Mesenchymal stem cell (in vitro differentiated cells and primary cell): ENCODE data around the gene MEGF11.

Experiments
- DNase-seq: peaks from one replicate; pipeline ENCODE4 v3.0.0-alpha.2; 2013
- H2AFZ ChIP-seq: one replicate; pipeline ENCODE4 v1.6.1; 2013; ENCODE audit warnings: low read depth, mild to moderate bottlenecking, control low read depth, inconsistent platforms, low read length, moderate library complexity
- H2AK5ac ChIP-seq: 2 replicates; pipeline ENCODE4 v1.6.1; 2013; ENCODE audit warnings: low read length, moderate library complexity, mild to moderate bottlenecking, inconsistent platforms; ENCODE audit not compliant: severe bottlenecking
- H2BK120ac ChIP-seq: one replicate; pipeline ENCODE4 v1.6.1; 2013; ENCODE audit warnings: low read depth, mild to moderate bottlenecking, inconsistent platforms, low read length, moderate library complexity
- H2BK12ac ChIP-seq, 2 experiments: one replicate each; pipeline ENCODE4 v1.6.1; 2013; ENCODE audit warnings: inconsistent platforms in 2 of 2, low read length in 2 of 2, mild to moderate bottlenecking in 2 of 2, moderate library complexity in 2 of 2, control low read depth in 1 of 2
- H2BK15ac ChIP-seq: one replicate; pipeline ENCODE4 v1.6.1; 2013; ENCODE audit warnings: mild to moderate bottlenecking, low read depth, inconsistent platforms; ENCODE audit not compliant: poor library complexity, severe bottlenecking
- H2BK5ac ChIP-seq: 2 replicates; pipeline ENCODE4 v1.6.1; 2013; ENCODE audit warnings: low read depth, mild to moderate bottlenecking, low read length, control low read depth, inconsistent platforms; ENCODE audit not compliant: poor library complexity, severe bottlenecking
- H3K14ac ChIP-seq, 2 experiments: one replicate each; pipeline ENCODE4 v1.6.1; 2013; ENCODE audit warnings: inconsistent platforms in 2 of 2, low read length in 2 of 2, control low read depth in 1 of 2, mild to moderate bottlenecking in 1 of 2, moderate library complexity in 1 of 2
- H3K18ac ChIP-seq, 2 experiments: one replicate each; pipeline ENCODE4 v1.6.1; 2013; ENCODE audit warnings: inconsistent platforms in 2 of 2, low read length in 2 of 2, control low read depth in 1 of 2, low read depth in 1 of 2, mild to moderate bottlenecking in 1 of 2
- H3K23ac ChIP-seq, 2 experiments: one replicate each; pipeline ENCODE4 v1.6.1; 2013; ENCODE audit warnings: inconsistent platforms in 2 of 2, low read length in 2 of 2, mild to moderate bottlenecking in 2 of 2, moderate library complexity in 2 of 2, control low read depth in 1 of 2
- H3K27ac ChIP-seq: 2 replicates; pipeline ENCODE4 v1.5.1; 2013; ENCODE audit warnings: mild to moderate bottlenecking, moderate library complexity, low read length, control low read depth, inconsistent platforms; ENCODE audit not compliant: poor library complexity, severe bottlenecking
- H3K27me3 ChIP-seq, 2 experiments: 2 replicates each; pipeline versions ENCODE4 v1.6.1 to v1.7.0; 2013; ENCODE audit warnings: low read length in 2 of 2, mild to moderate bottlenecking in 2 of 2, moderate library complexity in 2 of 2, control low read depth in 1 of 2, inconsistent platforms in 1 of 2; ENCODE audit not compliant: control insufficient read depth in 1 of 2, insufficient read depth in 1 of 2
- H3K36me3 ChIP-seq, 2 experiments: 2 replicates each; pipeline versions ENCODE4 v1.6.1 to v1.7.0; 2013; ENCODE audit warnings: low read length in 2 of 2, control low read depth in 1 of 2, inconsistent platforms in 1 of 2, low read depth in 1 of 2, mild to moderate bottlenecking in 1 of 2; ENCODE audit not compliant: insufficient read depth in 2 of 2, control insufficient read depth in 1 of 2
- H3K4ac ChIP-seq, 2 experiments: one replicate each; pipeline ENCODE4 v1.6.1; 2013; ENCODE audit warnings: inconsistent platforms in 2 of 2, low read length in 2 of 2, mild to moderate bottlenecking in 2 of 2, moderate library complexity in 2 of 2, control low read depth in 1 of 2, low read depth in 1 of 2
- H3K4me1 ChIP-seq: 2 replicates; pipeline ENCODE4 v1.6.1; 2013; ENCODE audit warnings: low read depth, low read length, control low read depth; ENCODE audit not compliant: control insufficient read depth, insufficient read depth
- H3K4me2 ChIP-seq: 2 replicates; pipeline ENCODE4 v1.6.1; 2013; ENCODE audit warnings: low read length, mild to moderate bottlenecking, inconsistent platforms; ENCODE audit not compliant: poor library complexity, severe bottlenecking
- H3K4me3 ChIP-seq, 2 experiments: 2 replicates each; pipeline versions ENCODE4 v1.5.1 to v1.7.0; 2013; ENCODE audit warnings: low read length in 2 of 2, mild to moderate bottlenecking in 2 of 2, control low read depth in 1 of 2, low read depth in 1 of 2; ENCODE audit not compliant: insufficient read depth in 1 of 2
- H3K79me1 ChIP-seq: replicated peaks from 2 replicates; pipeline ENCODE4 v1.6.1; 2013; ENCODE audit warnings: mild to moderate bottlenecking, control low read depth, low read length, inconsistent platforms; ENCODE audit not compliant: poor library complexity, severe bottlenecking
- H3K9ac ChIP-seq: 2 replicates; pipeline ENCODE4 v1.7.0; 2013; ENCODE audit warnings: mild to moderate bottlenecking, low read length, moderate library complexity
- H3K9me3 ChIP-seq: 2 replicates; pipeline ENCODE4 v1.7.0; 2013; ENCODE audit warnings: mild to moderate bottlenecking, low read length; ENCODE audit not compliant: control insufficient read depth
- H4K8ac ChIP-seq: one replicate; pipeline ENCODE4 v1.6.1; 2013; ENCODE audit warnings: inconsistent platforms, mild to moderate bottlenecking, low read length, moderate library complexity
- H4K91ac ChIP-seq: one replicate; pipeline ENCODE4 v1.6.1; 2013; ENCODE audit warnings: mild to moderate bottlenecking, low read length, inconsistent platforms
- WGBS: methylation state at CpG from one replicate; pipeline ENCODE4 v1.1.7; 2013; ENCODE audit warnings: mixed read lengths; 5-methylcytosine and 5-hydroxymethylcytosine counted together

Gene MEGF11

DNA sequence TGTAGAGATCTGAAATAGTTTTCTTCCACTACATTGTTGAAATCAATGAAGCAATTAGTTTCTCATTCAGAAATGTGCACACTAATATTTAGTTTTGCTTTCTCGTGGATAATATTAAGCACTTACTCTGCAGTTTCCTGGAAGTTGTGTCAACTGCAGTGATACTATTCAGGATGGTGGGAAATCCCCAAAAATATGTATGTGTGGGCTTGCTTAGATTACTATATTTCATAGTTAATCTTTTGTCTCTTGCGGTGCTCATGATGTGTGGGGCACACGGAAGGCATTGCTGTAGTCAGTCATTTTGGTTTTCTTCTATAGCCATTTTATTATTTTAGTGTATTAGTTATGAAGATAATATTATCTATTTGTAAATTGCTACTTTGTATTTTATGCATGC, 364.6 kb downstream of the MEGF11 start:
- no peak for DNase-seq
- no peak overlapping the region for H3K18ac ChIP-seq
- H2BK5ac ChIP-seq = no peak overlapping the region
- no peak overlapping the region for H2AK5ac ChIP-seq
- no peak overlapping the region for H2BK15ac ChIP-seq
- H2AFZ ChIP-seq = no peak overlapping the region
- no peak overlapping the region for H4K8ac ChIP-seq
- no peak overlapping the region for H3K9ac ChIP-seq
- no peak overlapping the region for H2BK12ac ChIP-seq
- no peak overlapping the region for H3K27ac ChIP-seq
- no peak overlapping the region for H4K91ac ChIP-seq
- H3K14ac ChIP-seq = no peak overlapping the region
- H3K4me1 ChIP-seq = no peaks in the 10 kb centered on the region
- peaks cover 9 to 90% of the 10 kb centered on the region in 2 experiments for H3K36me3 ChIP-seq
- H3K23ac ChIP-seq = no peak overlapping the region
- no peak overlapping the region for H2BK120ac ChIP-seq
- H3K9me3 ChIP-seq = no peaks in the 10 kb centered on the region
- H3K4ac ChIP-seq = no peak overlapping the region
- peaks cover 15% of the 10 kb centered on the region for H3K79me1 ChIP-seq
- no peak overlapping the region for H3K4me3 ChIP-seq
- no peak overlapping the region for H3K4me2 ChIP-seq
- 100% methylated on average over 1 of the region's 3 CpGs for WGBS
- no peaks in the 10 kb centered on the region for H3K27me3 ChIP-seq

DNA sequence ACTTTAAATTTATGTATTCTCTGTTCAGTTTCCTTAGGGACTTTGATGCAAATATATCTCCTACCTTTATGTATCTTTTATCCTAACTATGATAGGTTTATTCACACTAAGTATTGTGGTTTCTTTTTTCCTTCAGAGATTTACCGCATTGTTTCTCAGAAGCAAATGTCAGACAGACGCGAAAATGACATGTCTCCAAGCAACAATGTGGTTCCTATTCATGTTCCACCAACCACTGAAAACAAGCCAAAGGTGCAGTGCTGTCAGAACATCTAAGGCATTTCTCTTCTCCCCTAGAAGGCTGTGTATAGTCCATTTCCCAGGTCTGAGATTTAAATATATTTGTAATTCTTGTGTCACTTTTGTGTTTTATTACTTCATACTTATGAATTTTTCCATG, 366.0 kb downstream of the MEGF11 start:
- Histone ChIP-seq H3K4me1 (no peaks in the 10 kb centered on the region), H2BK12ac (no peak overlapping the region), H3K27ac (no peak overlapping the region), H3K79me1 (peaks cover 15% of the 10 kb centered on the region), H2BK15ac (no peak overlapping the region), H2AFZ (no peak overlapping the region), H2BK5ac (no peak overlapping the region), H4K91ac (no peak overlapping the region), H3K4ac (no peak overlapping the region), H3K23ac (no peak overlapping the region), H2AK5ac (no peak overlapping the region), H3K9me3 (no peaks in the 10 kb centered on the region), H3K14ac (no peak overlapping the region), H4K8ac (no peak overlapping the region), H3K36me3 (peaks cover 4 to 97% of the 10 kb centered on the region in 2 experiments), H3K4me2 (no peak overlapping the region), H3K18ac (no peak overlapping the region), H3K4me3 (no peak overlapping the region), H2BK120ac (no peak overlapping the region), H3K27me3 (no peaks in the 10 kb centered on the region), H3K9ac (no peak overlapping the region)
- DNase-seq = no peak
- WGBS = 99% methylated on average over 3 of the region's 3 CpGs

DNA sequence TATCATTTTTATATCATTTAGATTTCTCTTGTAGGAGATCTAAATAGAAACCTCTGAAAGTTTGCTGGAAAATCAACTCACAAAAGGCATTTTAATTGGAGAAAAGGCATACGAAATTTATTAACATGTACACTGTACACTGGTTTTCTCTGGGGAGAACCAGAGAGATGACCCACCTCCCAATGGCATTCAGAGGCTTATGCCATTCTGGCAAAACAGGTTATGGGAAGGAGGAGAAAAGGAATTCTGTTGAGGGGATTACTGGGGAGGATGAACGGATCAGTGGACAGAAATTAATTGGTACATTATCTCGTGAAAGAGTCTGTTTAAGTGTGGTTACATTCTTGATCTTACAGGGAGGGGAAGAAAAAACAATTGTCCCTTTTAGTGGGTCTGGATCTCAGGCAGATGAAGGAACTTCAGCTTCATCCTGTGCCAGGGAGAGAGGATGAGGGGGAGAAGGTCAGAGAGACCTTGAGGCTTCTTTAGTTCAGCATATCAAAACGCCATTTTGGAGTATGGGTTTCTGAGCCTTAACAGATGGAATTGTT, 367.8 kb downstream of the MEGF11 start:
- H3K9me3 ChIP-seq = no peaks in the 10 kb centered on the region
- H4K8ac ChIP-seq = no peak overlapping the region
- no peak for DNase-seq
- no peak overlapping the region for H3K4me3 ChIP-seq
- H2BK15ac ChIP-seq = no peak overlapping the region
- no peaks in the 10 kb centered on the region for H3K27me3 ChIP-seq
- H3K4me2 ChIP-seq = no peak overlapping the region
- H2AK5ac ChIP-seq = no peak overlapping the region
- H2AFZ ChIP-seq = no peak overlapping the region
- no peak overlapping the region for H2BK12ac ChIP-seq
- peaks cover 7 to 96% of the 10 kb centered on the region in 2 experiments for H3K36me3 ChIP-seq
- H3K9ac ChIP-seq = no peak overlapping the region
- no peak overlapping the region for H2BK5ac ChIP-seq
- 94% methylated on average over 4 of the region's 4 CpGs for WGBS
- H2BK120ac ChIP-seq = no peak overlapping the region
- H3K27ac ChIP-seq = no peak overlapping the region
- H3K4ac ChIP-seq = no peak overlapping the region
- H4K91ac ChIP-seq = no peak overlapping the region
- H3K4me1 ChIP-seq = no peaks in the 10 kb centered on the region
- peaks cover 10% of the 10 kb centered on the region for H3K79me1 ChIP-seq
- H3K18ac ChIP-seq = no peak overlapping the region
- H3K14ac ChIP-seq = no peak overlapping the region
- no peak overlapping the region for H3K23ac ChIP-seq

DNA sequence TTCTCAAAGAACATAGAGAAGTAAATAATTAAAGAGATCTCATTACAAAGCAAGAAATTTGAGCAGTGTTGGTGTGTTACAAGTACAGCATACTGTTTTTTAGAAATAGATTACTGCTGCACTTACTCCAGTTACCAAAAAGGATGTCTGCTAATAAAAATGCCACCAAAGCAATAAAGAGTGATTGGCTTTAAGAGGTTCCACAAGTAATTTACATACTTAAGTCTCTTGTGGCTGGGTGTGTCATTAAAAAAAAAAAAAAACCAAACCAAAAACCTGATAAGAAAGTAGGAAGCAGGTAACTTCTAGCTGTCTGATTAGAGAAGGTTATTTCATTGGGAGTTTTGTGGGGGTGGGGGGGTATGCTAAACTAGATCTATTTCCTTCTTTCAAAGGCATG, 369.0 kb downstream of the MEGF11 start:
- no peak overlapping the region for H3K9ac ChIP-seq
- no peak overlapping the region for H2BK15ac ChIP-seq
- peaks cover 10% of the 10 kb centered on the region for H3K79me1 ChIP-seq
- H2BK120ac ChIP-seq = no peak overlapping the region
- DNase-seq = no peak
- no peak overlapping the region for H4K91ac ChIP-seq
- no peak overlapping the region for H3K14ac ChIP-seq
- H2AK5ac ChIP-seq = no peak overlapping the region
- H3K27ac ChIP-seq = no peak overlapping the region
- no peak overlapping the region for H2BK12ac ChIP-seq
- H3K9me3 ChIP-seq = no peaks in the 10 kb centered on the region
- no peak overlapping the region for H2AFZ ChIP-seq
- no peak overlapping the region for H4K8ac ChIP-seq
- no peak overlapping the region for H3K18ac ChIP-seq
- no peak overlapping the region for H3K23ac ChIP-seq
- H3K27me3 ChIP-seq = no peaks in the 10 kb centered on the region
- no peak overlapping the region for H2BK5ac ChIP-seq
- H3K4me1 ChIP-seq = no peaks in the 10 kb centered on the region
- peaks cover 7 to 100% of the 10 kb centered on the region in 2 experiments for H3K36me3 ChIP-seq
- H3K4ac ChIP-seq = no peak overlapping the region
- H3K4me3 ChIP-seq = no peak overlapping the region
- H3K4me2 ChIP-seq = no peak overlapping the region
